RPMI7951 (cell line): ENCODE results near the gene CROCC2. TPM values are rescaled to one million over a fixed set of nuclear protein-coding genes. Genes with fewer than 3 reads are reported as not detected.

Source experiments
- DNase-seq: peaks from one replicate; pipeline ENCODE4 v3.0.0-alpha.2; 2012; ENCODE audit warnings: low read depth
- total RNA-seq: library from RNA; depleted of rRNA; stranded (reverse); fragments of >200 nt; shearing (Covaris generic); gene quantifications from 2 replicates; pipeline ENCODE4 v1.2.3, GENCODE V29; 2014

The CROCC2 gene
- total RNA-seq, 1 experiment from 2014 or later: 0.12 TPM

DNA sequence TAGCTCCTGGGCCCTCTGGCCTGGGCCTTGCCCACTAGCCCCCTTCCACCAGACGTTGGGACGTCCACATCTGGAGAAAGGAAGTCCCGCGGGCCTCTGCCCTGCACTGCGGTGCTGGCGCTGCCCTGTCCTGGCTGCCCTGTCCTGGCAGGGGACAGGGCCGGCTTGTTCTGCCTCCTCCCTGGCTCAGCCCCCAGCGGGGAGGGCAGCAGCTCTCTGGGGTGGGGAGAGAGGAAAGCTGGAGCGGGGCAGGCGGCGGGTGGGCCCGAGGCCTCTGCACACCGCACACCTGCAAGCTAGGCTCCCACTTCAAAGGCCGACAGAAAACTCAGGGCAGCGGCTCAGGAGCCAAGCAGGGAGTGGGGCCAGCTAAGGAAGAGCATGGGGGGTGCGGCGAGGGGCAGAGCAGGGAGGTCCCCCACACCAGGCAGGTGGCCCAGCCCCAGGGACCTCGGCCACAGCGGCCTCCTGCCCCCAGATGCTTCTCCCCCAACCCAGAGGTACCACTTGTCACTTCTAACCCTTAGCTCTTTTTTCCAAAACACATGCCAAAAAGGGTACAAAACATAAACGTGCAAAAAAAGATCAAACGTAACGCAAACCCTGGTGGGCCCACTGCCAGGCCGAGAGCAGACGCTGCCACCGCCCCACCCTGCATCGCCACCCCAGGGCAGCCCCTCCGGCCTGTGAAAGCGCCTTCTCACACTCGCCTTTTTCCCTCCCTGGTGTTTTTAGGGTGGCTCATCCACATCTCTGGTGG lies 105.8 kb downstream of the CROCC2 start:
- no peak for DNase-seq

DNA sequence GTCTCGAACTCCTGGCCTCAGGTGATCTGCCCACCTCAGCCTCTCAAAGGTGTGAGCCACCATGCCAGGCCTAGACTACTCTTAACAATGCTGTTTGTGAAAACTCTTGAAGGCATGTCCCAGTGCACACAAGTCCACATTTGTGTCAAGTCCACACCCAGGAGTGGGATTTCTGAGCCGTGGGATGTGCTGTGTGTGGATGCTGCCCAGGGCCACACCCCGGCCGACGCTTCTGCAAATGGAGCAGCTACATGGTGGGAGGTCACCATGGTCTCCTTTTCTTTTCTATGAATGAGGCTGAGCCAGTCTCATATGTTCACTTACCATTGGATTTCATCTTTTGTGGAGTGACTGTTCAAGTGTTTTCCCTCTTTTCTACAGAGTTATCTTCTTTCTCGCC lies 108.1 kb downstream of the CROCC2 start:
- DNase-seq: no peak

DNA sequence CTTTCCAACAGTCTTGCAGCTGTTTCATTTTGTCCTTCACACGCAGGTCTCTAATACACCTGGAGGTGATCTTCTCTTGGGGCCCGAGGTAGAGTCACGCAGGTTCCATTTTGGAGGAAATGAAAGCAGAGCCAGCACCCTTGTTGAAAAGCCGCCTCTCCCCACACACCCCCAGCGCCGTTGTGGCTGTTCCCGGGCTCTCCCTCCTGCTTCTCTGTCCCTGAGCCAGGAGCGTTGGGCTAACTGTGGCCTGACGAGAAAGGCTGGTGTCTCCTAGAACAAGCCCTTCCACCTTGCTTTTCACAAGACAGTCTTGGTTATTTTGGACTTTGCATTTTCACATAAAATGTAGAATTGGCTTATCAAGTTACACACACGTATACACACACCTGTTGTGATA lies 108.6 kb downstream of the CROCC2 start:
- DNase-seq: no peak

DNA sequence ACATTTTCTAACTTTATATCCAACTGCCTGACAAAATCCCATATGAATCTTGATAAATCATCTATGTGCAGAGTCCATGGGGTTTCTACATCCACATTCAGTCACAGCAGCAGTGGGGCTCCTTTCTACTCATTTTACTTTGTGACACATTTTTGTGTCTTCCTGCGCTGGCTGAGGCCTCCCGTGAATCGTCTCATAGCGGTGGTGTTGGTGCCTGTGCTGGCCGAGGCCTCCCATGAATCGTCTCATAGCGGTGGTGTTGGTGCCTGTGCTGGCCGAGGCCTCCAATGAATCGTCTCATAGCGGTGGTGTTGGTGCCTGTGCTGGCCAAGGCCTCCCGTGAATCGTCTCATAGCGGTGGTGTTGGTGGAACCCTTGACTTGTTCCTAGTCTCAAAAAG lies 109.3 kb downstream of the CROCC2 start:
- no peak for DNase-seq

DNA sequence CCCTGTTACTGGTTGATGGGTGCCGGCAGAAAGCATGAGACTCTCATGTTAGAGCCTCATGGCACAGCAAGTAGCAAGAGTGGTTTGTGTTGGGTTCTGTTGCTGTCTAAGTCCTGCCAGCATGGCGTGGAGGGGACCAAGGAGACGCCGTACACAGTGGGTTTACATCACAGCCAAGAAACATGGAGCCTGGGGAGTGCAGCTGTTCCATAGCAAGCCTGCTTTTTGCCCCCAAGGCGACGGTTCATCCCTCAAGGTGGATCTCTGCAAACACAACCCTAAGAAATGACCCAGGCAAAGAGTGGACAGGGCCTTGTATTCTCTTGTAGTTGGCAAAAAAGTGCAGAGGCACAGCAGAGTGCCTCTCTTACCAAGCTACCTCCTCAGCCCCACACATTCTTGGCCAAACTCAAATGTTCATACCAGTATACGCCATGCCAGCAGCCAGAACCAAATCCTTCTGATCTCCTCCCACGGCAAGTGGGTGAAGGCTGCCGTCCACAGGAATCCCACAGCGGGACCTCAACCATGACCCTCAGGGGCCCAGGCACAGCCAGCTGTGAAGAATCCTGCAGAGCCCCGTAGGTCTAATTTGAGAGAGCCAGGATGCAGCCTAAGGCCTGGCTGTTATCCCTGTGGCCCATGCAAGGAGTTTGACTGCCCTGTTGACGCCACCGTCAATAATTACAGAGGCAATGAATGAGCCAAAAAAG lies 111.2 kb downstream of the CROCC2 start:
- DNase-seq: peak; percentile 50

DNA sequence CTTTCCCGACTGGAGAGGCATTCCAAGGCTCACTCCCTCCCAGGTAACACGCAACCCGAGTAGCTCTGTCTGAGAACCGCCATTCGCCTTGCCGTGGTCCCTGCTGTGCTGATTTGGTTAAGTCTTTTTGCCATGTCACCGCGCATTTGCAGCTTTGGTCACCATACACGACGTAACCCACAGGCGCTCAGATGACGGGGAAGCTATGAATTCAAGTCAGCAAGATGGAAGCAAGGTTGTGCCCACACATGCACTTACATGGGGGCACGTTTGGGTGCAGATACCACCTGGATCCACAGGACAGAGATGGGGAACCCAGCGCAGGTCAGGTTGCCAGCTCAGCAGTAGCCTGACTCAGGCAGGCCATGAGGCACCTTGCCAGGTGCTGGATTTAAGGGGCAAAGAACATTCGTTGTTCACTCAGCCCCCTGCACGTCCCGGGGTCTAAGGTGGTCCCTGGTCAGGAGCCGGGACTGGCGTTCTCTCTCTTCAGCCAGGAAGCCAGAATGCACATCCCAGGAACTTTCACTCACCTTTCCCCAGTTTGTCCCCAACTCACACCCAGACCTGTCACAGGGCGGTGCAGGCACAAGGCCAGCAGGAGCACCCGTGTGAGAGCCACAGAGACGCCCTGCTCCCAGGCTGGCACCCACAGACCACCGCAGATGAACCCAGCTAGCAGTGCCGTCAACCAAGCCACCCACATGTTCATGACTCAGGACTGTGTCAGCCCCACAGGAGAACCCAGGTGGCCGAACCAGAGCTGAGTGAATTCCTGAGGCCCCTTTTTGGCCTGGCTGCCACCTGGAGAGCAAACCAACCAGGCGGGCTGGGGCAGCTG lies 112.1 kb downstream of the CROCC2 start:
- DNase-seq: peak; percentile 73

DNA sequence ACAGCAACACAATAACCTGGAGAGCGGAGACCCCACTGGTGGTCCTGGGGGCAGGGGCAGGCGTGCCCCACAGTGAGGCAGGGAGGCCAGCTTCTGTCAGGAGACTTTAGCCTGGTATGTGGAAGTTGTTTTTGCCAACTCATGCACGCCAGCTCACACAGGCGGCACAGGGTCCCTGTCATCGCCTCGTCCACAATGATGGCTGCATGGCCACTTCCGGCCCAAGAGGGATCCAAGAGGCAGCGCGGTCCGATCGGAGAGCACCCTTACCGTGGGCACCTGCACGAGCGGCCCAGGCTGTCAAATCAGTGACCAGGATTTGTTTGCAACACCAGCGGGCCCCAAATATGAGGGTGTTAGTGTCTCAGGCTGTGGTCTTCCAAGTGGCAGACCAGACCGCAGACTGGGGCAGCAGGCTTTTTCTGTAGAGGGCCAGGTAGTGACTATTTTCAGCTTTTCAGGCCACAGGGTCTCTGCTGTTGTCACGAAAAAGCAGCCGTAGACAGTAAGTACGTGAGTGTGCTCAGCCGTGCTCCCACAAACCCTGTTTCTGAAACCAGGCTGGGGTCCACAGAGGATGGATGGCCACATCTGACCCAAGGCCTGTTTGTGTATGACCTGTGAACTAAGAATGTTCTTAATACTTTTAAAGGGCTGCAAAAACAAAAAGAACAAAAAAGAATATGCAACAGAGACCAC lies 113.5 kb downstream of the CROCC2 start:
- no peak for DNase-seq

DNA sequence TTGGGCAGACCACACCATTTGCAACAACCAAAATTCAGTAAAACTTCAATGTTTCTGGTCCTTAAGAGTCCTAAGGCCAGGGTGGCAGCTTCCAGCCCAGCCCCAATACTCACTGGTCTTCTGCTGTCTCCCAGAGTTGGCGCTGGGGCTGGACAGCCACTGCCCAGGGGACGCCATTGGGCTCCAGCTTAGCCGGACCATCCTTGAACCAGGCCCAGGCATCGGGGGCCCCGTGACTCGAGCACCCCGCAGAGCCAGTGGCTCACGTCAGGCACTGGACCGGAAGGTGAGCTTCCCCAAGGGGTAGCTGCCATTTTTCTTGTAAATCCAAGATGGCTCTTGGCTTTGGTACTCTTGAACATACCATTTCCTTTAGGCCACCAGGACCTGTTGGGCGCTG lies 114.1 kb downstream of the CROCC2 start:
- DNase-seq: no peak

DNA sequence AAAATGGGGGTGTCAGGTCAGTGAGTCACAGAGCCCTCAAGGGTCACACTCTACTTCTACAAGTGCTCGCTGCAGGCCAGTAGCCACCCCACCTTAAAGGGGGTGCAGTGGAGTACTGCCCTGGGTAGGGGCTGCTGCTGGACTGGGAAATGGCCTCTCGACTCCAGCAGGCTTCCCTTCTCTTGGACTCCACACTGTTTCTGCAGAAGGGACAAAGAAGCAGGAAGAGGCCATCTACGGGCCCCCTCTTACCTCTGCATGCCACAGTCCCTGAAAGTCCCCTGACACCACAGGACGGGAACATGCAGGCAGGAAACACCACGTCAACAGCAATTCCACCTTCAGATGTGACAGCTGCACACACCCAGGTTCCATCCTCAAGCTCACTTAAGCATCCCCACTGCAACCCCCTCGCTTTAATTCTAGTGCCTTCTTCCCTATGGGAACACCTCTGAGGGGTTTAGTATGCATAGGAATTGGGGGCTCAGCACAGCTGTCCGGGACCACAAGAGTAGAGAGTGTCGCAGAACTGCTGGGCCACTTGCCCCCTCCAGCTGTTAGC lies 114.6 kb downstream of the CROCC2 start:
- DNase-seq: no peak

DNA sequence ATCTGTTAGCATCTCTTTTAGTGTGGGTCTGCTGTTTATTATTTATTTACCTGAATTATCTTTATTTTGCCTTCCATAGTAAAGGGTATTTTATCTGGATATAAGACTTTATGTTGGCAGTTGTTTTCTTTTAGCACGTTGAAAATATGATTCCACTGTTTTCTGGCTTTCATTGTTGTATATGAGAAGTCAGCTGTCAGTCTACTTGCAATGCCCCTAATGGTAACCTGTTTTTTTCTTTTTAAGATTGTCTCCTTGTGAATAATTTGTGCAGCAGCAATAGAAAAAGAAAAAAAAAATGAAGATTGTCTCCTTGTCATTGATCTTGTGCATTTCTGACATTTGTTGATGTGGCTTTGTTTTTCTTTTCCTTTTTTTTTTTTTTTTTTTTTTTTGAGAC lies 119.5 kb downstream of the CROCC2 start:
- DNase-seq: no peak

DNA sequence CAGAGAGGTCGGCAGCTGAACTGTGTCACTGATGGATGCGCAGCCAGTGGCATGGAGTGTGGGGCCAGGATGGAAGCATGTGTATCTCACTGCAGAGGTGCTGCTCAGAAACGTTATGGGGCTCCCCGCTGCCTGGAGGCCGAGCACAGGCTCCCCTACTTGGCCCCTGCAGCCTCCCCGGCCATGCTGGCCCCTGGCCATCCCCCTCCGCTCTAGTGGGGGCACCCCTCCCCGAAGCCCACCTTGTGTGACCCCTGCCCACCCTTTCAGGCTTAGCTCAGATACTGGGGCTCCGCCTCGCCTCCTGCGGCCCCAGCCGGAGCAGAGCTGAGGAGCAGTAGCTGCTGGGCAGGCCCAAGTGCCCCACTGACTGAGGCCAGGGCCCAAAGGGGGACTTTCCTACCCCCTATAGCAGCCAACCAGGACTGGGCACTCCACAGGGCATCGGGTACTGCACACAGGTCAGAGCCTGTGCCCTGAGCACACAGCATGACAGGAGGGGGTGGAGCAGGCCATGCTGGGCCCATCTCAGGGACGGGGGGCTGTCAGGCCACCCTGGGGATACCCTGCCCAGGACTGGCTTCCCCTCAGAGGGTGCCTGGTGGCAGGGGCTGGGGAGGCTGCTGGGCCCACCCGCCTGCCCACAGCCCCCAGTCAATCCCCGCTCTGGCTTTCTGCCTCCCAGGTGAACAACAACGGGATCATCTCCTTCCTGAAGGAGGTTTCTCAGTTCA lies 123.6 kb downstream of the CROCC2 start:
- DNase-seq: no peak

DNA sequence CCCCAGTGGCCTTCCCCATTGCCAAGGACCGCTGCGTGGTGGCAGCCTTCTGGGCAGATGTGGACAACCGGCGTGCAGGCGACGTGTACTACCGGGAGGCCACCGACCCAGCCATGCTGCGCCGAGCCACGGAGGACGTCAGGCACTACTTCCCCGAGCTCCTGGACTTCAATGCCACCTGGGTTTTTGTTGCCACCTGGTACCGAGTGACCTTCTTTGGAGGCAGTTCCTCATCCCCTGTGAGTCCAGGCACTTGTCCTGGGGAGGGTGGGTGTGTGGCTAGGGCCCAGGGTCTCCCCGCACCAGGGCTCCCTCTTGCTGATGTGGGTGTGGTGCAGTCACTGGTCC lies 124.2 kb downstream of the CROCC2 start:
- DNase-seq: no peak

DNA sequence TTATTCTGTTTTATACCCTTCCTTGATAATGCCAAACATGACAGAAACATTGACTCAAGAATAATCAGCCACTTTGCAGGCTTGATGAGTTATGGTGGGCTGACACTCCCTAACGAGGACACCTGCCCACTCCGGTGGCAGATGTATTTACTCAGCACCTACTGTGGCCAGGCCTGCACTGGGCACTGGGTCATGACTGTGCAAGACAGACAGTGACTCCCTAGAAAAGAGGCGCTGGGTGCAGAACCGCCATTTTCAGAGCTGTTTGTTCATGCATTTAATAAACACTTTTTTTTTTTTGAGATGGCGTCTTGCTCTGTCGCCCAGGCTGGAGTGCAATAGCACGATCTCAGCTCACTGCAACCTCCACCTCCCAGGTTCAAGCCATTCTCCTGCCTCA lies 124.7 kb downstream of the CROCC2 start:
- DNase-seq: no peak

DNA sequence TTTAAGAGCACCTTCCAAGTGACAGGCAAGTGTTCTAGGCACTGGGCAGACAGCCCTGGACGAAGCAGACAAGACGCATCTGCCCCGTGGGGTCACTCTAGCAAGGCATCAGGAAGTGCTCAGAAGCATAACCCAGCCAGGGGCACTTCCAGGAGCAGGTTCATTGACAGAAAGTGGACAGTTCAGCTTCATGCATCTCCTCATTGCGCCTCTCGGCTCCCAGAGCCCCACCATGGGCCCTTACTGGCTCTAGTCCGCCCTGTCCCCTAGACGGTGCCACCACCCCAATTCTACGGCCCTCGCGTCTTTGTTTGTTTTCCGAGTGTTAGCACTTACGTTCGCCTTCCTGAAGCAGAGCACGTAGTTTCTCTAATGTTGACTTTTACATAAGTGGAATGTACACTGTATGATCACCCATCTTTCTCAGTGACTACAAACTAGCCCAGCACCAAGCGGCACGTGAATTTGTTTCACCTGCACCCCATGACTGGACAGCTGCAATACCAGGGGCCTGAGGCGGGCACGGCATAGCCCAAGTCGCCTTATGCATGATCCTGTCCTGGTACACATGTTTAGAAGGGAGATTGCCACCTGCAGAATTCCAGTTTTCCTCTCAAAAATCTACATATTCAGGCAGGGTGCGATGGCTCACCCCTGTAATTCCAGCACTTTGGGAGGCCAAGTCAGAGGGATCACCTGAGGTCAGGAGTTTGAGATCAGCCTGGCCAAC lies 125.5 kb downstream of the CROCC2 start:
- no peak for DNase-seq

DNA sequence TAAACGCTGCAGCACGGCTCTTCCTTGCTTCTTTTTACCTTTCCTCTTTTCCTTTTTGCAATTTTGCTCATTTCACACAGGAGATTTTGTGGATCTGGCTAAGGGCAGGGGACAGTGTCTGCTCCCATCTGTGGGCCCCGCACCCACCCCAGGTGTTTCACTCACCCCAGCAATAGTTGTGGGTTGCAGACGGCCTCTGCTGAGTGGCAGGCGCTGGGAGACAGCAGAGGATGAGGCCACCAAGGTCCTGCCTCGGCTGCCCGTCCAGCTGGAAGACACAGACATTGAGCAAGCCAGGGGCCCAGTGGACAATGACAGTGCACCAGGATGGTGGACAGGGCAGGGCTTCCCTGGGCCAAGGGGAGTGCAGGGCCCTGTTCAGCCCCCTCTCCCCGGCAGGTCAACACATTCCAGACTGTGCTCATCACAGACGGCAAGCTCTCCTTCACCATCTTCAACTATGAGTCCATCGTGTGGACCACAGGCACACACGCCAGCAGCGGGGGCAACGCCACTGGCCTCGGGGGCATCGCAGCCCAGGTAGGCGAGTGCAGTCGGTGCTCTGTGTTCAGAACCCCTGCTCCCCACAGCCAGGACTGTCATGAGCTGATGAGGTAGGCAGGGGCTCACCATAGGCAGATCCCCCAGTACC lies 127.3 kb downstream of the CROCC2 start:
- DNase-seq: no peak

DNA sequence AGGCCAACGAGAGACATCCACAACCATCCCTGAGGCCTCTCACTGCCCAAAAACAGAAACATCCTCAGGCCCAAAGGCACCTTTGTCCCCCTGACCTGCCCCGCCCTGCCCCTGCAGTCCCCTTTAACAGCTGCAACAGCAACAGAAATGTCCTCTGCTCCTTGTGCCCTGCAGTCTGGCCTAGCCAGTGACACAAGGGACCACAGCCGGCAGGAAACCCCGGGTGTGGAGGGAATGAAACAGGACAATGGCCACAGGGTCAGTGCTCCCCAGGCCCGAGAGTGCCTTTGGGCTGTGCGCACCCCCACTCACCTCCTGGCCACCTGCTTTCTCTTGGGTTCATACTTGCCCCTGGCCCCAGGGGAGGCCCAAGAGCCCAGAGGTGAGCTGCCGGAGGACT lies 127.9 kb downstream of the CROCC2 start:
- no peak for DNase-seq

DNA sequence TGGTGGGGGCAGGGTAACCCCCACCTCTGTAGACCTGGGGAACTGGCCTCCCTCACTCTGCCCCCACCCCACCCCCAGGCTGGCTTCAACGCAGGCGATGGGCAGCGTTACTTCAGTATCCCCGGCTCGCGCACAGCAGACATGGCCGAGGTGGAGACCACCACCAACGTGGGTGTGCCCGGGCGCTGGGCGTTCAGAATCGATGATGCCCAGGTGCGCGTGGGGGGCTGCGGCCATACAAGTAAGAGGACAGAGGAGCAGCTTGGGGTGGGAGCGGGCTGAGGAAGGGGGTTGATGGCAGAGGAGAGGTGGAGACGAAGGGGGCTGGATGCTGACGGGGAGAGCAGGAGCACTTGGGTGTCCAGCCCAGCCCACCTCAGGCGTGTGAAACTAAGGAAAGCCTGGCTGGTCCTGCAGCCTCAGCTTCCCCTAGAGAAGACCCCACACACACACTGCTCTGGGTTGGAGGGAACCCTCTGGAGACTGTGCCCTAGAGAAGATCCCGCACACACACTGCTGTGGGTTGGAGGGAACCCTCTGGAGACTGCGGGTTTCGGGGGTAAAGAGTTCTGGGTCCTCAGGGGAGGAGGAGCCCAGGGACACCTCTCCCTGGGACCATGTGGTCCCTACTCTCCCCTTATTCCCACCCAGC lies 128.5 kb downstream of the CROCC2 start:
- no peak for DNase-seq

DNA sequence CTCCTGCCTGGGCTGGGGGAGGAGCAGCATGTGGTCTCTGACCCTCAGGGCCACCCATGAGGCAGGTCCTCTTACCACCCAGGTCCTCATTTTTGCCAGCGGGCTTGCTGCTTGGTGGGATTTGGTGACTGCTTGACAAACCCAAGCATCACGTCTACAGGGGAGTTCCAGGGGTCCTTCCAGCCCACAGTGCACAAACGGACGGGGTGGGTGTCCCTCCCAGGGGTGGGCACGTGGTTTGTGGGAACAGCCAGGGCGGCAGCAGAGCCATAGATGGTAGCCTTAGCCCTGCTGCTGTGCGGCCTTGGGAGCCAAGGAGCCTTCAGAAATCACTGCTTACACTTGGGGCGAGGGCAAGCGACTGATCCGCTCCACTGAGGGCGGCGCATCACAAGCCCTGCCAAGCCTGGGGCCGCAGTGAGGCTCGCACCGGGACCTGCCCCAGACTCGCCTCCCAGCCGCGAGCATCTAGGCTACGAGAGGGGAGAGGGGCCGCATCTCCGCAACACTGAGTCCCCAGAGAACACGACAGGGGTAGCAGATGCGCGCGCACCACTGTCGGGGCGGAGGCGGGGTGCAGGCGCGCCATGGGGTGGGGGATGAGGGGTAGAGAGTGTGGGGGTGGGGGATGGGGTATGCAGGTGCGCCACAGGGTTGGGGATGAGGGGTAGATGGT lies 129.1 kb downstream of the CROCC2 start:
- no peak for DNase-seq
